ENCODE data around the gene PTGES3.
A peak's percentile ranks its signal among the peaks of the same experiment; 100 is the strongest.
"Not testable (repeated sequence)": the region's sequence is repeated elsewhere in the genome, so short reads cannot be mapped to it uniquely, and the experiment has no call there.

Gene PTGES3

GRCh38 chr12:56648023-56648422 is 40.1 kb downstream of the PTGES3 start:
- FAIRE-seq = not testable (repeated sequence)

- FAIRE-seq = peak; percentile 99
These were observed 42.2 kb downstream of the PTGES3 start, which contains the start of gene ATP5F1B for GRCh38 chr12:56645717-56646446. ATP5F1B (minus strand) TSS chr12:56645984; CDS start chr12:56645963, 21 bp downstream.

GRCh38 chr12:56645201-56645716 is 42.8 kb downstream of the PTGES3 start:
- FAIRE-seq = no peak

- FAIRE-seq = no peak
These were observed 43.4 kb downstream of the PTGES3 start for GRCh38 chr12:56644654-56645053.

GRCh38 chr12:56641219-56641618 is 46.9 kb downstream of the PTGES3 start:
- no peak for FAIRE-seq

GRCh38 chr12:56637621-56638020 is 50.5 kb downstream of the PTGES3 start:
- no peak for FAIRE-seq

GRCh38 chr12:56636675-56637540 is 51.2 kb downstream of the PTGES3 start:
- FAIRE-seq = peak; percentile 98

- no peak for FAIRE-seq
These were observed 52.0 kb downstream of the PTGES3 start for GRCh38 chr12:56635806-56636674.

GRCh38 chr12:56634837-56635791 is 53.0 kb downstream of the PTGES3 start:
- FAIRE-seq = no peak

- FAIRE-seq = no peak
These were observed 53.7 kb downstream of the PTGES3 start for GRCh38 chr12:56634242-56634836.

GRCh38 chr12:56633468-56634241 is 54.4 kb downstream of the PTGES3 start:
- FAIRE-seq = no peak

- no peak for FAIRE-seq
These were observed 55.2 kb downstream of the PTGES3 start for GRCh38 chr12:56632701-56633467.

GRCh38 chr12:56631790-56632700 is 56.0 kb downstream of the PTGES3 start:
- no peak for FAIRE-seq

GRCh38 chr12:56630180-56630632 is 57.9 kb downstream of the PTGES3 start, which contains the start of gene BAZ2A:
BAZ2A (minus strand) TSS chr12:56630326; CDS start chr12:56617530, 12,796 bp downstream.
- no peak for FAIRE-seq

GRCh38 chr12:56629459-56630179 is 58.5 kb downstream of the PTGES3 start:
- no peak for FAIRE-seq

GRCh38 chr12:56628671-56629458 is 59.2 kb downstream of the PTGES3 start:
- no peak for FAIRE-seq
